A673 (cell line): ENCODE data around the gene NRXN2.

Experiments
- EZH2 ChIP-seq: fragments of 200-600 bp; sonication (generic); IDR thresholded peaks from 2 replicates; pipeline ENCODE4 v1.6.1; 2017; ENCODE audit warnings: borderline replicate concordance, low read depth, mild to moderate bottlenecking, mixed read lengths, antibody characterized with exemption, low read length; ENCODE audit not compliant: poor library complexity, severe bottlenecking
- TF ChIP-seq, protein P1 (sequence below): fragments of 300-800, 200-600 bp; sonication (generic); conservative IDR thresholded peaks from 2 replicates; pipeline ENCODE4 v1.5.1; 2017; ENCODE audit warnings: low read depth, mild to moderate bottlenecking, antibody characterized with exemption, low read length, moderate library complexity, mixed read lengths

GRCh38 chr11:64723117-64723906 is at the start of gene NRXN2:
- TF ChIP-seq, protein P1, sequence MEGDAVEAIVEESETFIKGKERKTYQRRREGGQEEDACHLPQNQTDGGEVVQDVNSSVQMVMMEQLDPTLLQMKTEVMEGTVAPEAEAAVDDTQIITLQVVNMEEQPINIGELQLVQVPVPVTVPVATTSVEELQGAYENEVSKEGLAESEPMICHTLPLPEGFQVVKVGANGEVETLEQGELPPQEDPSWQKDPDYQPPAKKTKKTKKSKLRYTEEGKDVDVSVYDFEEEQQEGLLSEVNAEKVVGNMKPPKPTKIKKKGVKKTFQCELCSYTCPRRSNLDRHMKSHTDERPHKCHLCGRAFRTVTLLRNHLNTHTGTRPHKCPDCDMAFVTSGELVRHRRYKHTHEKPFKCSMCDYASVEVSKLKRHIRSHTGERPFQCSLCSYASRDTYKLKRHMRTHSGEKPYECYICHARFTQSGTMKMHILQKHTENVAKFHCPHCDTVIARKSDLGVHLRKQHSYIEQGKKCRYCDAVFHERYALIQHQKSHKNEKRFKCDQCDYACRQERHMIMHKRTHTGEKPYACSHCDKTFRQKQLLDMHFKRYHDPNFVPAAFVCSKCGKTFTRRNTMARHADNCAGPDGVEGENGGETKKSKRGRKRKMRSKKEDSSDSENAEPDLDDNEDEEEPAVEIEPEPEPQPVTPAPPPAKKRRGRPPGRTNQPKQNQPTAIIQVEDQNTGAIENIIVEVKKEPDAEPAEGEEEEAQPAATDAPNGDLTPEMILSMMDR: peak; percentile 100
- no peak for TF ChIP-seq EZH2
